Stimulated activated effector memory CD8-positive, alpha-beta T cell treated with anti-CD3 and anti-CD28 coated beads, Interleukin-12 subunit alpha, Interleukin-12 subunit beta, amount 100 ng/mL, for 72 hours (primary cell): Measurements from ENCODE around the gene MCTP1.

Experiments
- ATAC-seq: fragments of 150-1000 bp; cut with Tn5 transposase; 2 replicates; pipeline ENCODE4 v1.10.0; 2021
- DNase-seq, 2 donors: peaks; one replicate each; pipeline ENCODE4 v3.0.0; 2021 to 2022; ENCODE audit warnings: low spot score in 2 of 2
- H3K27ac Mint-ChIP-seq: one replicate; pipeline ENCODE4 v1.8.0; 2022; ENCODE audit warnings: mild to moderate bottlenecking, mixed read lengths
- H3K36me3 Mint-ChIP-seq: one replicate; pipeline ENCODE4 v1.8.0; 2022; ENCODE audit warnings: mild to moderate bottlenecking, mixed read lengths
- H3K4me1 Mint-ChIP-seq: one replicate; pipeline ENCODE4 v1.8.0; 2022; ENCODE audit warnings: mixed read lengths
- H3K4me3 Mint-ChIP-seq: one replicate; pipeline ENCODE4 v1.8.0; 2022; ENCODE audit warnings: mild to moderate bottlenecking, mixed read lengths
- H3K9me3 Mint-ChIP-seq: one replicate; pipeline ENCODE4 v1.8.0; 2022; ENCODE audit warnings: mixed read lengths

The MCTP1 gene

GRCh38 chr5:94911276-94911675 lies 373.6 kb downstream of the MCTP1 start:
- no peaks in the 10 kb centered on the region for H3K4me1 Mint-ChIP-seq
- no peaks in the 10 kb centered on the region for H3K9me3 Mint-ChIP-seq
- no peak overlapping the region for H3K4me3 Mint-ChIP-seq
- H3K36me3 Mint-ChIP-seq: no peaks in the 10 kb centered on the region
- no peak overlapping the region for H3K27ac Mint-ChIP-seq
- ATAC-seq (no peak), DNase-seq (no peak)

GRCh38 chr5:94910721-94911120 lies 374.2 kb downstream of the MCTP1 start:
- Mint-ChIP-seq H3K4me3 (no peak overlapping the region), H3K4me1 (no peaks in the 10 kb centered on the region), H3K9me3 (no peaks in the 10 kb centered on the region), H3K27ac (no peak overlapping the region), H3K36me3 (no peaks in the 10 kb centered on the region)
- ATAC-seq (no peak), DNase-seq (no peak)

- ATAC-seq (no peak), DNase-seq (no peak)
- no peaks in the 10 kb centered on the region for H3K9me3 Mint-ChIP-seq
- no peak overlapping the region for H3K4me3 Mint-ChIP-seq
- H3K36me3 Mint-ChIP-seq: no peaks in the 10 kb centered on the region
- no peak overlapping the region for H3K27ac Mint-ChIP-seq
- H3K4me1 Mint-ChIP-seq: no peaks in the 10 kb centered on the region
Observed at GRCh38 chr5:94908889-94909480, 375.9 kb downstream of the MCTP1 start.

GRCh38 chr5:94906750-94907149 lies 378.1 kb downstream of the MCTP1 start:
- Mint-ChIP-seq H3K9me3 (no peaks in the 10 kb centered on the region), H3K4me1 (no peaks in the 10 kb centered on the region)
- no peak for ATAC-seq

GRCh38 chr5:94903726-94904125 lies 381.2 kb downstream of the MCTP1 start:
- Mint-ChIP-seq H3K27ac (no peak overlapping the region), H3K4me1 (no peaks in the 10 kb centered on the region), H3K9me3 (no peaks in the 10 kb centered on the region), H3K4me3 (no peak overlapping the region), H3K36me3 (no peaks in the 10 kb centered on the region)
- ATAC-seq (no peak), DNase-seq (no peak)

More at GRCh38 chr5:94906750-94907149, 378.1 kb downstream of the MCTP1 start:
- Mint-ChIP-seq H3K4me3 (no peak overlapping the region), H3K27ac (no peak overlapping the region), H3K36me3 (no peaks in the 10 kb centered on the region)
- no peak for DNase-seq

GRCh38 chr5:94901191-94901979 lies 383.5 kb downstream of the MCTP1 start:
- Mint-ChIP-seq H3K27ac (no peak overlapping the region), H3K9me3 (no peaks in the 10 kb centered on the region), H3K4me3 (no peak overlapping the region), H3K36me3 (no peaks in the 10 kb centered on the region), H3K4me1 (no peaks in the 10 kb centered on the region)
- ATAC-seq (peak; percentile 63), DNase-seq (no peak)

GRCh38 chr5:94900006-94900505 lies 384.8 kb downstream of the MCTP1 start:
- H3K36me3 Mint-ChIP-seq: no peaks in the 10 kb centered on the region
- no peaks in the 10 kb centered on the region for H3K4me1 Mint-ChIP-seq
- DNase-seq (no peak), ATAC-seq (no peak)
- no peaks in the 10 kb centered on the region for H3K9me3 Mint-ChIP-seq
- H3K27ac Mint-ChIP-seq: no peak overlapping the region
- no peak overlapping the region for H3K4me3 Mint-ChIP-seq

- Mint-ChIP-seq H3K36me3 (no peaks in the 10 kb centered on the region), H3K4me3 (no peak overlapping the region), H3K27ac (no peak overlapping the region), H3K4me1 (no peaks in the 10 kb centered on the region), H3K9me3 (no peaks in the 10 kb centered on the region)
- DNase-seq (no peak), ATAC-seq (no peak)
Observed at GRCh38 chr5:94893412-94894135, 391.3 kb downstream of the MCTP1 start.

- DNase-seq: no peak
- Mint-ChIP-seq H3K4me3 (no peak overlapping the region), H3K27ac (no peak overlapping the region), H3K9me3 (no peaks in the 10 kb centered on the region), H3K4me1 (no peaks in the 10 kb centered on the region), H3K36me3 (no peaks in the 10 kb centered on the region)
- no peak for ATAC-seq
Observed at GRCh38 chr5:94891972-94892371, 392.9 kb downstream of the MCTP1 start.

- no peak for ATAC-seq
- no peaks in the 10 kb centered on the region for H3K9me3 Mint-ChIP-seq
- H3K27ac Mint-ChIP-seq: no peak overlapping the region
- no peaks in the 10 kb centered on the region for H3K4me1 Mint-ChIP-seq
- no peak for DNase-seq
- H3K36me3 Mint-ChIP-seq: no peaks in the 10 kb centered on the region
- H3K4me3 Mint-ChIP-seq: no peak overlapping the region
Observed at GRCh38 chr5:94891565-94891964, 393.3 kb downstream of the MCTP1 start.

- no peaks in the 10 kb centered on the region for H3K36me3 Mint-ChIP-seq
- H3K9me3 Mint-ChIP-seq: no peaks in the 10 kb centered on the region
- H3K4me1 Mint-ChIP-seq: no peaks in the 10 kb centered on the region
- no peak for ATAC-seq
- H3K4me3 Mint-ChIP-seq: no peak overlapping the region
- H3K27ac Mint-ChIP-seq: no peak overlapping the region
- no peak for DNase-seq
Observed at GRCh38 chr5:94890907-94891306, 394.0 kb downstream of the MCTP1 start.

GRCh38 chr5:94888674-94889073 lies 396.2 kb downstream of the MCTP1 start:
- Mint-ChIP-seq H3K4me3 (no peak overlapping the region), H3K9me3 (no peaks in the 10 kb centered on the region), H3K4me1 (no peaks in the 10 kb centered on the region), H3K36me3 (no peaks in the 10 kb centered on the region), H3K27ac (no peak overlapping the region)
- DNase-seq (no peak), ATAC-seq (no peak)

- no peak overlapping the region for H3K4me3 Mint-ChIP-seq
- H3K9me3 Mint-ChIP-seq: no peaks in the 10 kb centered on the region
- no peaks in the 10 kb centered on the region for H3K36me3 Mint-ChIP-seq
- no peak overlapping the region for H3K27ac Mint-ChIP-seq
- DNase-seq: no peak
- no peak for ATAC-seq
- H3K4me1 Mint-ChIP-seq: no peaks in the 10 kb centered on the region
Observed at GRCh38 chr5:94885931-94886330, 399.0 kb downstream of the MCTP1 start.

- DNase-seq (no peak), ATAC-seq (no peak)
- H3K4me3 Mint-ChIP-seq: no peak overlapping the region
- H3K9me3 Mint-ChIP-seq: no peaks in the 10 kb centered on the region
- H3K36me3 Mint-ChIP-seq: no peaks in the 10 kb centered on the region
- no peak overlapping the region for H3K27ac Mint-ChIP-seq
- no peaks in the 10 kb centered on the region for H3K4me1 Mint-ChIP-seq
Observed at GRCh38 chr5:94884311-94884710, 400.6 kb downstream of the MCTP1 start.

GRCh38 chr5:94872526-94872925 lies 412.4 kb downstream of the MCTP1 start:
- no peaks in the 10 kb centered on the region for H3K9me3 Mint-ChIP-seq
- ATAC-seq (no peak), DNase-seq (no peak)
- H3K27ac Mint-ChIP-seq: no peak overlapping the region
- no peak overlapping the region for H3K4me3 Mint-ChIP-seq
- H3K4me1 Mint-ChIP-seq: no peaks in the 10 kb centered on the region
- H3K36me3 Mint-ChIP-seq: no peaks in the 10 kb centered on the region
